Lung (tissue), 12 donors: ENCODE measurements around the gene FMN1. TPM values are rescaled to one million over a fixed set of nuclear protein-coding genes. Genes with fewer than 3 reads are reported as not detected.

Experiments
- ATAC-seq: fragments of 200-7000 bp; cut with Tn5 transposase; one replicate; pipeline ENCODE4 v1.9.1; 2020; ENCODE audit warnings: moderate number of reproducible peaks; ENCODE audit not compliant: insufficient read depth, low FRiP score
- DNase-seq, 3 donors: peaks; one replicate each; pipeline ENCODE4 v3.0.0-alpha.2; 2013 to 2017
- H3K27ac ChIP-seq, 2 donors: one replicate each; pipeline ENCODE4 v1.5.1; 2013; ENCODE audit warnings: mild to moderate bottlenecking in 2 of 2, moderate library complexity in 2 of 2, control low read depth in 1 of 2, inconsistent platforms in 1 of 2, low read depth in 1 of 2, low read length in 1 of 2
- H3K27me3 ChIP-seq, 3 donors: one replicate each; pipeline ENCODE4 v1.5.1; 2013; ENCODE audit warnings: low read length in 2 of 3; ENCODE audit not compliant: control insufficient read depth in 3 of 3, insufficient read depth in 3 of 3
- H3K36me3 ChIP-seq, 4 donors: one replicate each; pipeline ENCODE4 v1.5.1; 2013; ENCODE audit warnings: low read length in 4 of 4, mild to moderate bottlenecking in 1 of 4, moderate library complexity in 1 of 4; ENCODE audit not compliant: control insufficient read depth in 4 of 4, insufficient read depth in 4 of 4
- H3K4me1 ChIP-seq, 5 donors: one replicate each; pipeline ENCODE4 v1.5.1; 2013; ENCODE audit warnings: low read length in 5 of 5, mild to moderate bottlenecking in 2 of 5, moderate library complexity in 1 of 5; ENCODE audit not compliant: control insufficient read depth in 5 of 5, insufficient read depth in 5 of 5
- H3K4me3 ChIP-seq: one replicate; pipeline ENCODE4 v1.5.1; 2013; ENCODE audit warnings: mild to moderate bottlenecking, control low read depth, moderate library complexity
- H3K9ac ChIP-seq, 2 donors: one replicate each; pipeline ENCODE4 v1.5.1; 2013; ENCODE audit warnings: low read length in 2 of 2, control low read depth in 1 of 2; ENCODE audit not compliant: insufficient read depth in 1 of 2
- H3K9me3 ChIP-seq, 4 donors: one replicate each; pipeline ENCODE4 v1.5.1; 2013; ENCODE audit warnings: low read length in 3 of 4, mild to moderate bottlenecking in 1 of 4, moderate library complexity in 1 of 4; ENCODE audit not compliant: control insufficient read depth in 4 of 4, insufficient read depth in 3 of 4
- CTCF ChIP-seq: IDR thresholded peaks from 2 replicates; pipeline ENCODE4 v1.5.1; 2012; ENCODE audit warnings: mild to moderate bottlenecking; ENCODE audit errors: control extremely low read depth, extremely low read depth
- WGBS, 2 donors: extraction: QIAGEN DNeasy Blood & Tissue Kit; methylation state at CpG; one replicate each; pipeline ENCODE4 v1.1.7; 2013; 5-methylcytosine and 5-hydroxymethylcytosine counted together
- polyA plus RNA-seq, 2 donors: library from polyadenylated mRNA; stranded (reverse); fragments of 200-250 nt; gene quantifications; one replicate each; pipeline ENCODE4 v1.2.1, GENCODE V29; 2013
- total RNA-seq, 2 donors: library from RNA; depleted of rRNA in 1 of 2; stranded (reverse); fragments of >200 nt in 1 of 2; gene quantifications; one replicate each; pipeline ENCODE4 v1.2.1, GENCODE V29; 2014 to 2021
- donor health status: control.
- donor health status: control.
- donor health status: Bipolar disorder and iron deficiency.
- donor health status: healthy.
- donor health status: DM: yes; HTN: yes; CAD: no.

Gene FMN1
- total and polyA plus RNA-seq, 4 donors = 4.6 to 45.2 (median 15.7) TPM

GRCh38 chr15:32866454-32867312, 327.8 kb downstream of the FMN1 start:
- Histone ChIP-seq H3K9me3 (no peaks in the 10 kb centered on the region), H3K27ac (no peak overlapping the region)
- 50 to 57% methylated on average over 6 of the region's 6 CpGs for WGBS, 2 donors

GRCh38 chr15:32864841-32865240, 329.7 kb downstream of the FMN1 start:
- no peak overlapping the region for H3K9ac ChIP-seq
- H3K9me3 ChIP-seq = no peaks in the 10 kb centered on the region
- H3K36me3 ChIP-seq = no peaks in the 10 kb centered on the region
- no peak overlapping the region for H3K4me3 ChIP-seq
- H3K4me1 ChIP-seq = peaks cover 0 to 19% (median 1%) of the 10 kb centered on the region in 5 donors
- no peak overlapping the region for H3K27ac ChIP-seq
- no peak for TF ChIP-seq CTCF
- no peaks in the 10 kb centered on the region for H3K27me3 ChIP-seq
- 92 to 97% methylated on average over 3 of the region's 3 CpGs for WGBS, 2 donors
- DNase-seq (no peak), ATAC-seq (no peak)

More at GRCh38 chr15:32866454-32867312, 327.8 kb downstream of the FMN1 start:
- no peak for TF ChIP-seq CTCF
- H3K4me3 ChIP-seq = no peak overlapping the region
- no peak overlapping the region for H3K9ac ChIP-seq
- H3K27me3 ChIP-seq = no peaks in the 10 kb centered on the region
- DNase-seq (peak in 2 of 3 donors; percentile 51 to 60), ATAC-seq (peak; percentile 45)
- H3K36me3 ChIP-seq = no peaks in the 10 kb centered on the region
- peaks cover 0 to 12% (median 1%) of the 10 kb centered on the region in 5 donors for H3K4me1 ChIP-seq

- Histone ChIP-seq H3K4me1 (peaks cover 0 to 19% (median 1%) of the 10 kb centered on the region in 5 donors), H3K36me3 (no peaks in the 10 kb centered on the region), H3K9me3 (no peaks in the 10 kb centered on the region), H3K27ac (no peak overlapping the region), H3K9ac (no peak overlapping the region), H3K27me3 (no peaks in the 10 kb centered on the region), H3K4me3 (no peak overlapping the region)
- 65 to 92% methylated on average over 1 of the region's 1 CpG for WGBS, 2 donors
- ATAC-seq (no peak), DNase-seq (no peak)
- TF ChIP-seq CTCF = no peak
Observed at GRCh38 chr15:32864051-32864450, 330.5 kb downstream of the FMN1 start.
